ENCODE results near the gene FBXO11.

FBXO11 gene

GRCh38 chr2:47783486-47784351 lies 122.6 kb downstream of the FBXO11 start:
- H3K4me1 ChIP-seq (ENCODE audit: control insufficient read depth, insufficient read depth, low read length), result peaks cover 4% of the 10 kb centered on the region; the same call in 1 of the 2 replicates
- POLR2A ChIA-PET, result interaction anchor here (0.6 to 2.0 kb wide), 19 partner anchors 10 to 866 kb away, joined by 3 to 8 read pairs (median 4); partner anchors contain the start of genes FBXO11 and MSH2
- CTCF ChIA-PET, result interaction anchor here (0.6 to 2.3 kb wide), 2 partner anchors 16 to 59 kb away, joined by 3 to 8 read pairs; no protein-coding TSS in a partner anchor
- TF ChIP-seq ZNF391 (tag by site-specific recombination; IDR thresholded peaks at IDR 0.05; ENCODE audit: borderline replicate concordance, low read depth) (no peak), SCRT2 (tag by site-specific recombination; IDR thresholded peaks at IDR 0.05) (no peak), ZNF777 (tag by site-specific recombination; IDR thresholded peaks at IDR 0.05; ENCODE audit: borderline replicate concordance) (no peak), ZNF610 (tag by site-specific recombination; IDR thresholded peaks at IDR 0.05; ENCODE audit: borderline replicate concordance) (no peak), ZNF596 (tag by site-specific recombination; IDR thresholded peaks at IDR 0.05) (no peak), MEIS1 (CRISPR knock-in tag; IDR thresholded peaks at IDR 0.05; ENCODE audit: borderline replicate concordance) (no peak), ZNF112 (tag by site-specific recombination; IDR thresholded peaks at IDR 0.05) (no peak), ZBTB21 (tag by site-specific recombination; IDR thresholded peaks at IDR 0.05) (no peak), ZNF174 (tag by site-specific recombination; IDR thresholded peaks at IDR 0.05) (no peak), PRDM10 (tag by site-specific recombination; IDR thresholded peaks at IDR 0.05) (no peak), ZNF184 (tag by site-specific recombination; IDR thresholded peaks at IDR 0.05) (no peak), HOXC10 (CRISPR knock-in tag; IDR thresholded peaks at IDR 0.05) (no peak), HOXD13 (CRISPR knock-in tag; IDR thresholded peaks at IDR 0.05; ENCODE audit: borderline replicate concordance) (no peak), ZNF76 (tag by site-specific recombination; IDR thresholded peaks at IDR 0.05; ENCODE audit: borderline replicate concordance, low read depth) (no peak), ZNF354C (tag by site-specific recombination; IDR thresholded peaks at IDR 0.05; ENCODE audit: borderline replicate concordance, low read depth) (no peak), ZNF202 (tag by site-specific recombination; IDR thresholded peaks at IDR 0.05; ENCODE audit: borderline replicate concordance) (no peak), GLIS1 (tag by site-specific recombination; IDR thresholded peaks at IDR 0.05) (peak; percentile 64), ZNF549 (tag by site-specific recombination; IDR thresholded peaks at IDR 0.05) (no peak), ZNF26 (tag by site-specific recombination; IDR thresholded peaks at IDR 0.05) (no peak), ZSCAN18 (tag by site-specific recombination; IDR thresholded peaks at IDR 0.05) (no peak), ZFHX2 (tag by site-specific recombination; conservative IDR thresholded peaks at IDR 0.05) (no peak), ZNF560 (tag by site-specific recombination; IDR thresholded peaks at IDR 0.05; ENCODE audit: borderline replicate concordance) (no peak), ZNF624 (tag by site-specific recombination; IDR thresholded peaks at IDR 0.05) (no peak), ZNF280C (tag by site-specific recombination; IDR thresholded peaks at IDR 0.05) (no peak), ZNF692 (tag by site-specific recombination; IDR thresholded peaks at IDR 0.05) (0 out of 2 replicates have a peak, but pooled peaks have one; percentile 24), TCF7L2 (IDR thresholded peaks at IDR 0.05; ENCODE audit: borderline replicate concordance, low read depth, low read length) (no peak), OVOL3 (tag by site-specific recombination; IDR thresholded peaks at IDR 0.05) (no peak)

More at GRCh38 chr2:47783486-47784351, 122.6 kb downstream of the FBXO11 start:
- peak overlapping the region; percentile 99 for H3K27ac ChIP-seq (ENCODE audit: extremely low read depth, low read depth, low read length)
- peak overlapping the region; percentile 86 for H3K4me3 ChIP-seq (ENCODE audit: low read depth, low read length)
- H3K36me3 ChIP-seq (ENCODE audit: control insufficient read depth in 2 of 2, insufficient read depth in 1 of 2, low read length in 2 of 2), result peaks cover 15 to 26% of the 10 kb centered on the region in 2 experiments; a peak in 2 of 3 replicates
- H3K9me3 ChIP-seq (ENCODE audit: control insufficient read depth, insufficient read depth, low read depth, low read length), result no peaks in the 10 kb centered on the region
